Osteoblast (primary cell): ENCODE data around the gene ELK3. TPM values are rescaled to one million over a fixed set of nuclear protein-coding genes. Genes with fewer than 3 reads are reported as not detected.

Experiments used
- DNase-seq: peaks from one replicate; pipeline ENCODE4 v3.0.0; 2011; ENCODE audit warnings: low spot score, mixed read lengths; ENCODE audit not compliant: insufficient read length; ENCODE audit errors: missing footprints
- H2AFZ ChIP-seq: 2 replicates; pipeline ENCODE4 v1.6.0; 2011; ENCODE audit warnings: mild to moderate bottlenecking, low read length
- H3K27ac ChIP-seq: 2 replicates; pipeline ENCODE4 v1.5.1; 2011; ENCODE audit warnings: mild to moderate bottlenecking, low read depth, low read length, moderate library complexity
- H3K27me3 ChIP-seq: 2 replicates; pipeline ENCODE4 v1.6.0; 2012; ENCODE audit warnings: mild to moderate bottlenecking, control low read depth, inconsistent platforms, low read length, moderate library complexity; ENCODE audit not compliant: insufficient read depth
- H3K36me3 ChIP-seq: 2 replicates; pipeline ENCODE4 v1.5.1; 2011; ENCODE audit warnings: mild to moderate bottlenecking, low read length, control low read depth, moderate library complexity; ENCODE audit not compliant: insufficient read depth
- H3K4me1 ChIP-seq: 2 replicates; pipeline ENCODE4 v1.5.1; 2011; ENCODE audit warnings: mild to moderate bottlenecking, low read length, control low read depth, moderate library complexity; ENCODE audit not compliant: insufficient read depth
- H3K4me2 ChIP-seq: 2 replicates; pipeline ENCODE4 v1.6.0; 2011; ENCODE audit warnings: mild to moderate bottlenecking, low read length; ENCODE audit not compliant: insufficient read depth
- H3K4me3 ChIP-seq: fragments of 200-600 bp; sonication (generic); 3 replicates; pipeline ENCODE4 v1.5.1; 2012; ENCODE audit warnings: mild to moderate bottlenecking, low read length, inconsistent platforms; ENCODE audit not compliant: insufficient read depth
- H3K79me2 ChIP-seq: 2 replicates; pipeline ENCODE4 v1.6.0; 2012; ENCODE audit warnings: mild to moderate bottlenecking, low read length, control low read depth, inconsistent platforms; ENCODE audit not compliant: insufficient read depth
- H3K9me3 ChIP-seq: 2 replicates; pipeline ENCODE4 v1.5.1; 2011; ENCODE audit warnings: low read depth, low read length, control low read depth
- H4K20me1 ChIP-seq: 2 replicates; pipeline ENCODE4 v1.6.0; 2012; ENCODE audit warnings: mild to moderate bottlenecking, low read length, control low read depth; ENCODE audit not compliant: insufficient read depth
- total RNA-seq: library from RNA; depleted of rRNA; stranded (reverse); fragments of >200 nt; gene quantifications from 2 replicates; pipeline ENCODE4 v1.2.3, GENCODE V29; 2012
- TF ChIP-seq, protein P1 (sequence below): IDR thresholded peaks from 2 replicates; pipeline ENCODE4 v1.5.1; 2011; ENCODE audit warnings: mild to moderate bottlenecking, low read depth, low read length, moderate library complexity; ENCODE audit errors: extremely low read depth

Gene ELK3
- total RNA-seq, 1 donor: 27.5 TPM

DNA sequence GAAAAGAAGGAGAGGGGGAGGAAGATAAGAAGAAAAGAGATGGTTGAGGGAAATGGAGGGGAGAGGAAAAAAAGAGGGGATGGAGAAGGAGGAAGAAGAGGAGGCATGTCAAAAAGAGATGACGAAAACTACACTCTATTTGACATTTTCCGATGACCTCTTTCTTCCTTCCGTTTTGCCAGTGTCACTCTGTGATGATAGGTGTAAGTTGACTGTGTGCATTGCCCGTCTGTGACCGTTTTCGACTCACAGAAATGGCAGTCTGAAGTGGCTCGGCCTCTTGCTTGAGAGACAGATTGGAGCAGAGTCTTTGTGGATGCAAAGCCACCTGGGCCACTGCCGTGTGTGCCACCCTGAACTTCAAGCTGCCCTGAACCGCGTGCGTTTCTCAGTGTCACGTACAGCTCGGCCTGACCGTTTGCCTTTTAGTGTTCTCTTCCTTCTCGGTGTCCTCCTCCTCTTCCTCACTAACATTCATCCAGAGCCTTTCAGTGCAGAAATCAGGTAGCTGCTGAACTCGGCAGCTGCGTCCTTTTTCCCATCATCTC lies 32.7 kb downstream of the ELK3 start:
- H3K36me3 ChIP-seq: peaks cover 35% of the 10 kb centered on the region
- H4K20me1 ChIP-seq: no peaks in the 10 kb centered on the region
- TF ChIP-seq, protein P1, sequence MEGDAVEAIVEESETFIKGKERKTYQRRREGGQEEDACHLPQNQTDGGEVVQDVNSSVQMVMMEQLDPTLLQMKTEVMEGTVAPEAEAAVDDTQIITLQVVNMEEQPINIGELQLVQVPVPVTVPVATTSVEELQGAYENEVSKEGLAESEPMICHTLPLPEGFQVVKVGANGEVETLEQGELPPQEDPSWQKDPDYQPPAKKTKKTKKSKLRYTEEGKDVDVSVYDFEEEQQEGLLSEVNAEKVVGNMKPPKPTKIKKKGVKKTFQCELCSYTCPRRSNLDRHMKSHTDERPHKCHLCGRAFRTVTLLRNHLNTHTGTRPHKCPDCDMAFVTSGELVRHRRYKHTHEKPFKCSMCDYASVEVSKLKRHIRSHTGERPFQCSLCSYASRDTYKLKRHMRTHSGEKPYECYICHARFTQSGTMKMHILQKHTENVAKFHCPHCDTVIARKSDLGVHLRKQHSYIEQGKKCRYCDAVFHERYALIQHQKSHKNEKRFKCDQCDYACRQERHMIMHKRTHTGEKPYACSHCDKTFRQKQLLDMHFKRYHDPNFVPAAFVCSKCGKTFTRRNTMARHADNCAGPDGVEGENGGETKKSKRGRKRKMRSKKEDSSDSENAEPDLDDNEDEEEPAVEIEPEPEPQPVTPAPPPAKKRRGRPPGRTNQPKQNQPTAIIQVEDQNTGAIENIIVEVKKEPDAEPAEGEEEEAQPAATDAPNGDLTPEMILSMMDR: no peak
- H3K9me3 ChIP-seq: no peaks in the 10 kb centered on the region
- DNase-seq: no peak
- peaks cover 93% of the 10 kb centered on the region for H3K79me2 ChIP-seq
- H3K27ac ChIP-seq: no peak overlapping the region
- H3K4me1 ChIP-seq: no peaks in the 10 kb centered on the region
- no peak overlapping the region for H3K4me2 ChIP-seq
- no peaks in the 10 kb centered on the region for H3K27me3 ChIP-seq
- no peak overlapping the region for H3K4me3 ChIP-seq
- no peak overlapping the region for H2AFZ ChIP-seq

DNA sequence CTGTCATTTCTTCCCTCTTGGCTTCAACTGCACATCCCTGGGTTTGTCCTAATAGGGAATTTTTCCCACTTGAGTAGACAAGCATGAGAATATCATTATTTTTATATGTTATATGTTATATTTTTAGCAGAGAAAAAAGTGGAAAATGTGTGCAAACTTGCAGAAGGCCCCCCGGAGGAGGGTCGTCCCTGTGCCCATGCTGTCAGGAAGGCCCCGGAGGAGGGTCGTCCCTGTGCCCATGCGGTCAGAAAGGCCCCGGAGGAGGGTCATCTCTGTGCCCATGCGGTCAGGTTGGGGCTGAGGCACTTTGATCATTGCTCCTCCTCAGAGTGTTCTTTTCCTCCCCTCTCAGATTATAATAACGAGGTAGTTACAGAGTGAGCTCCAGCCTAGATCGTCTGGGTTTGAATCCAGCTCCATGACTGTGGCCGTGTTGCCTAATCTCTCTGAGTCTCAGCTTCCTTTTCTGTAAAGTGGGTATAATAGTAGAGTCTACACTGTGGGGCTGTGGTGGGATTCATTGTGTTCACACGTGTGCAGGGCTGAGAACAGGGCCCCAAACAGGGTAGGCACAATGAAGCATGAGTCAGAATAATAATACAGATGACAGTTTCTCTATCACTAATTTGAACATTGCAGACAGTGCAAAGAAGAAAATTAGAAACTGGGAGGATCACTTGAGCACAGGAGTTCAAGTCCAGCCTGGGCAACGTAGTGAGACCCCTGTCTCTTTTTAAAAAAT lies 33.4 kb downstream of the ELK3 start:
- H2AFZ ChIP-seq: no peak overlapping the region
- H3K27ac ChIP-seq: no peak overlapping the region
- peaks cover 35% of the 10 kb centered on the region for H3K36me3 ChIP-seq
- no peaks in the 10 kb centered on the region for H3K9me3 ChIP-seq
- no peaks in the 10 kb centered on the region for H3K27me3 ChIP-seq
- no peak for DNase-seq
- no peaks in the 10 kb centered on the region for H4K20me1 ChIP-seq
- no peaks in the 10 kb centered on the region for H3K4me1 ChIP-seq
- no peak overlapping the region for H3K4me3 ChIP-seq
- H3K79me2 ChIP-seq: peaks cover 90% of the 10 kb centered on the region
- no peak overlapping the region for H3K4me2 ChIP-seq
- TF ChIP-seq, protein P1: no peak

GRCh38 chr12:96228566-96229248 lies 34.5 kb downstream of the ELK3 start:
- peaks cover 28% of the 10 kb centered on the region for H3K36me3 ChIP-seq
- no peaks in the 10 kb centered on the region for H4K20me1 ChIP-seq
- DNase-seq: no peak
- TF ChIP-seq, protein P1: no peak
- H3K4me1 ChIP-seq: peaks cover 5% of the 10 kb centered on the region
- no peak overlapping the region for H2AFZ ChIP-seq
- H3K9me3 ChIP-seq: no peaks in the 10 kb centered on the region
- H3K79me2 ChIP-seq: peaks cover 90% of the 10 kb centered on the region
- H3K4me3 ChIP-seq: no peak overlapping the region
- no peaks in the 10 kb centered on the region for H3K27me3 ChIP-seq
- H3K27ac ChIP-seq: peak overlapping the region; percentile 31
- H3K4me2 ChIP-seq: no peak overlapping the region

- TF ChIP-seq, protein P1: no peak
- no peaks in the 10 kb centered on the region for H4K20me1 ChIP-seq
- H3K27ac ChIP-seq: no peak overlapping the region
These were observed 36.5 kb downstream of the ELK3 start for GRCh38 chr12:96230646-96231045.

More at GRCh38 chr12:96230646-96231045, 36.5 kb downstream of the ELK3 start:
- Histone ChIP-seq H3K4me3 (no peak overlapping the region), H3K79me2 (peaks cover 87% of the 10 kb centered on the region), H3K36me3 (peaks cover 16% of the 10 kb centered on the region), H2AFZ (no peak overlapping the region), H3K4me1 (peaks cover 19% of the 10 kb centered on the region), H3K4me2 (no peak overlapping the region), H3K9me3 (no peaks in the 10 kb centered on the region), H3K27me3 (no peaks in the 10 kb centered on the region)
- no peak for DNase-seq
